ENCODE data around the gene DFFA. TPM values are rescaled to one million over a fixed set of nuclear protein-coding genes. Genes with fewer than 3 reads are reported as not detected.
"Not testable (repeated sequence)": the region's sequence is repeated elsewhere in the genome, so short reads cannot be mapped to it uniquely, and the experiment has no call there.

DFFA gene
- total and polyA plus RNA-seq, 2 donors (not counting 1 experiment from before 2014, with no cell fraction given), result 27.8 to 33.5 TPM

DNA sequence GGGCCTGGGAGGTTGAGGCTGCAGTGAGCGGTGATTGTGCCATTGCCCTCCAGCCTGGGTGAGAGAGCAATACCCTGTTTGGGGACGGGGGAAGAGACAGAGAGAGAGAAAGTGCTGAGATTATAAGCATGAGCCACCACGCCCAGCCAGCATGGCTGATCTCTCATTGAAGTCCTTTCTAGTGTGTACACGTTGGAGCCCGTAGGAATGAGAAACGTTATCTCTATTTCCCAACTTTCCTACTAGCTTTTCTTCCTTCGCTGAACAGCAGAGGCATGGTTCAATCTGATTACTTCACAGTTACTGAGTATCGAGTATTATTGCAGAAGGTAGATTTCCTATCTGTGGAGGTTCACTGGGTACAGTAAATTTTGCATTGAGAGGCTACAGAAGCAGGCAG is 7.0 kb upstream of the DFFA start:
- no peak for DNase-seq (ENCODE audit: low read depth in 2 of 2)
- Histone ChIP-seq H3K36me3 (ENCODE audit: control insufficient read depth, insufficient read depth, low read length) (no peaks in the 10 kb centered on the region), H3K79me2 (ENCODE audit: control insufficient read depth, insufficient read depth, low read length) (peaks cover 38% of the 10 kb centered on the region), H3K4me1 (ENCODE audit: control insufficient read depth, extremely low read depth, insufficient read depth, low read length) (no peaks in the 10 kb centered on the region), H4K20me1 (ENCODE audit: control insufficient read depth, extremely low read depth, insufficient read depth, low read length) (no peaks in the 10 kb centered on the region), H3K9ac (ENCODE audit: insufficient read depth, low read length) (no peak overlapping the region), H3K4me2 (ENCODE audit: extremely low read depth, insufficient read depth, low read length) (no peak overlapping the region), H3K27ac (ENCODE audit: insufficient read depth, low read length) (no peak overlapping the region), H3K27me3 (ENCODE audit: control insufficient read depth, insufficient read depth, low read length) (no peaks in the 10 kb centered on the region), H3K4me3 (replicated peaks in 1 of 4; ENCODE audit: control extremely low read depth in 1 of 4, insufficient read depth in 1 of 4, low read depth in 3 of 4, low read length in 4 of 4) (no peak overlapping the region), H3K9me3 (ENCODE audit: control insufficient read depth, insufficient read depth, low read depth, low read length) (no peaks in the 10 kb centered on the region), H2AFZ (ENCODE audit: low read length) (no peak overlapping the region)
- TF ChIP-seq EZH2 (IDR thresholded peaks at IDR 0.05; ENCODE audit: low read length, missing control alignments), result no peak
- TF ChIP-seq, protein P1, sequence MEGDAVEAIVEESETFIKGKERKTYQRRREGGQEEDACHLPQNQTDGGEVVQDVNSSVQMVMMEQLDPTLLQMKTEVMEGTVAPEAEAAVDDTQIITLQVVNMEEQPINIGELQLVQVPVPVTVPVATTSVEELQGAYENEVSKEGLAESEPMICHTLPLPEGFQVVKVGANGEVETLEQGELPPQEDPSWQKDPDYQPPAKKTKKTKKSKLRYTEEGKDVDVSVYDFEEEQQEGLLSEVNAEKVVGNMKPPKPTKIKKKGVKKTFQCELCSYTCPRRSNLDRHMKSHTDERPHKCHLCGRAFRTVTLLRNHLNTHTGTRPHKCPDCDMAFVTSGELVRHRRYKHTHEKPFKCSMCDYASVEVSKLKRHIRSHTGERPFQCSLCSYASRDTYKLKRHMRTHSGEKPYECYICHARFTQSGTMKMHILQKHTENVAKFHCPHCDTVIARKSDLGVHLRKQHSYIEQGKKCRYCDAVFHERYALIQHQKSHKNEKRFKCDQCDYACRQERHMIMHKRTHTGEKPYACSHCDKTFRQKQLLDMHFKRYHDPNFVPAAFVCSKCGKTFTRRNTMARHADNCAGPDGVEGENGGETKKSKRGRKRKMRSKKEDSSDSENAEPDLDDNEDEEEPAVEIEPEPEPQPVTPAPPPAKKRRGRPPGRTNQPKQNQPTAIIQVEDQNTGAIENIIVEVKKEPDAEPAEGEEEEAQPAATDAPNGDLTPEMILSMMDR (conservative IDR thresholded peaks at IDR 0.05 in 1 of 2, IDR thresholded peaks at IDR 0.05 in 1 of 2; ENCODE audit: low read depth in 1 of 2, low read length in 2 of 2), result no peak

GRCh38 chr1:10475510-10475909 is 3.2 kb upstream of the DFFA start:
- peak overlapping the region; percentile 88 to 96 (median 92) for H3K4me3 ChIP-seq (replicated peaks in 1 of 4; ENCODE audit: control extremely low read depth in 1 of 4, insufficient read depth in 1 of 4, low read depth in 3 of 4, low read length in 4 of 4)
- H3K27ac ChIP-seq (ENCODE audit: insufficient read depth, low read length), result peak overlapping the region; percentile 62
- H3K79me2 ChIP-seq (ENCODE audit: control insufficient read depth, insufficient read depth, low read length), result peaks cover 35% of the 10 kb centered on the region
- H3K9me3 ChIP-seq (ENCODE audit: control insufficient read depth, insufficient read depth, low read depth, low read length), result no peaks in the 10 kb centered on the region
- H3K36me3 ChIP-seq (ENCODE audit: control insufficient read depth, insufficient read depth, low read length), result no peaks in the 10 kb centered on the region
- no peaks in the 10 kb centered on the region for H4K20me1 ChIP-seq (ENCODE audit: control insufficient read depth, extremely low read depth, insufficient read depth, low read length)
- peak overlapping the region; percentile 83 for H3K4me2 ChIP-seq (ENCODE audit: extremely low read depth, insufficient read depth, low read length)
- TF ChIP-seq, protein P1 (conservative IDR thresholded peaks at IDR 0.05 in 1 of 2, IDR thresholded peaks at IDR 0.05 in 1 of 2; ENCODE audit: low read depth in 1 of 2, low read length in 2 of 2), result no peak
- TF ChIP-seq EZH2 (IDR thresholded peaks at IDR 0.05; ENCODE audit: low read length, missing control alignments), result no peak
- peak overlapping the region; percentile 68 for H3K9ac ChIP-seq (ENCODE audit: insufficient read depth, low read length)
- H3K27me3 ChIP-seq (ENCODE audit: control insufficient read depth, insufficient read depth, low read length), result no peaks in the 10 kb centered on the region
- peak overlapping the region; percentile 80 for H2AFZ ChIP-seq (ENCODE audit: low read length)
- DNase-seq (ENCODE audit: low read depth in 2 of 2), result no peak
- peaks cover 4% of the 10 kb centered on the region for H3K4me1 ChIP-seq (ENCODE audit: control insufficient read depth, extremely low read depth, insufficient read depth, low read length)

DNA sequence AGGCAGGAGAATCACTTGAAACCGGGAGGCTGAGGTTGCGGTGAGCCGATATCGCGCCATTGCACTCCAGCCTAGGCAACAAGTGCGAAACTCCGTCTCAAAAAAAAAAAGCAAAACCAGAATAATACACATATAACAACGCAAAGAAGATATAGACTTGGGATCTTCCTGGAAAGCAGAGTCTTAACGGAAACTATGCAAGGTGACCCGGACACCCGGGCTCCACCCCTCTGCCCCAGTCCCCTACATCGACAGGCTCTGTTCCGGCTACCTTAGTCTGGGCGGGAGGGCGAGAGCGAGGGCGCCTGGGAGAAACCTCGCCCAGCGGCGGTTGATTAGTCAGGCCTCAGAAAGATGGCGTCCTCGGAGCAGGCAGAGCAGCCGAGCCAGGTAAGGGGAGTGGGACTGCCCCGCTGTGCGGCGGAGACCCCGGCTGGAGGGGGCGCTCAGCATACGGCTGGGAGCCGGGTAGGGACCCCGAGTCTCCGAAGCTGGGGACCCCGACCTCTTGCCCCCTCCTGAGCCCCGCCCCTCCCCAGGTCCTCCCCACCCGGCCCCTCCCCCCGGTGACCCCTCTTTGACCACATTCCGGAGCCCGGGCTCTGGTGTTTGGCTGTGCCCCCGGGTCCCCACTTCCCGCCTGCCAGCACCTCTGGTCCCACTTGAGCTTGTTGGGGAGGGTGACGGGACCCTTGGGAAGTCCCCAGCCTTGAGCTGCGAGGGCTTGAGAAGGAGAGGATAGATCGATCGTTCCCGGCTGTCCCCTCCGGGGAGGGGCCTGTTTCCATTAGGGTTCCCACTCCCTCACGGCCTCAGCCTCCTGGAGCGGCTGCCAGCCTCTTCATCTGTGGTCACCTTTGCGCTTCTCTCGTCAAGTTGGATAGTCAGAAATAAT is 2.5 kb upstream of the DFFA start, which contains the start of gene PEX14:
Gene PEX14 (plus strand): TSS at position 338 of the 895 bp plus-strand sequence. CDS start 17 bp downstream, at position 355.
- DNase-seq (ENCODE audit: low read depth in 2 of 2), result peak; percentile 77 to 85
- Histone ChIP-seq H3K9ac (ENCODE audit: insufficient read depth, low read length) (peak within 1 kb of the TSS; percentile 68), H3K9me3 (ENCODE audit: control insufficient read depth, insufficient read depth, low read depth, low read length) (no peaks in the 10 kb centered on the region), H2AFZ (ENCODE audit: low read length) (peak within 1 kb of the TSS; percentile 80), H3K4me1 (ENCODE audit: control insufficient read depth, extremely low read depth, insufficient read depth, low read length) (peaks cover 4% of the 10 kb centered on the region), H3K79me2 (ENCODE audit: control insufficient read depth, insufficient read depth, low read length) (peaks cover 35% of the 10 kb centered on the region), H3K4me3 (replicated peaks in 1 of 4; ENCODE audit: control extremely low read depth in 1 of 4, insufficient read depth in 1 of 4, low read depth in 3 of 4, low read length in 4 of 4) (peak within 1 kb of the TSS; percentile 88 to 96 (median 92)), H4K20me1 (ENCODE audit: control insufficient read depth, extremely low read depth, insufficient read depth, low read length) (no peaks in the 10 kb centered on the region), H3K36me3 (ENCODE audit: control insufficient read depth, insufficient read depth, low read length) (no peaks in the 10 kb centered on the region), H3K4me2 (ENCODE audit: extremely low read depth, insufficient read depth, low read length) (peak within 1 kb of the TSS; percentile 83), H3K27me3 (ENCODE audit: control insufficient read depth, insufficient read depth, low read length) (no peaks in the 10 kb centered on the region), H3K27ac (ENCODE audit: insufficient read depth, low read length) (peak within 1 kb of the TSS; percentile 62)
- TF ChIP-seq, protein P1 (conservative IDR thresholded peaks at IDR 0.05 in 1 of 2, IDR thresholded peaks at IDR 0.05 in 1 of 2; ENCODE audit: low read depth in 1 of 2, low read length in 2 of 2), result no peak
- TF ChIP-seq EZH2 (IDR thresholded peaks at IDR 0.05; ENCODE audit: low read length, missing control alignments), result no peak

GRCh38 chr1:10474309-10474612 is 1.9 kb upstream of the DFFA start:
- not testable (repeated sequence) for H3K9ac ChIP-seq (ENCODE audit: insufficient read depth, low read length)
- H2AFZ ChIP-seq (ENCODE audit: low read length), result peak overlapping the region; percentile 1
- peaks cover 30% of the 10 kb centered on the region for H3K79me2 ChIP-seq (ENCODE audit: control insufficient read depth, insufficient read depth, low read length)

More at GRCh38 chr1:10474309-10474612, 1.9 kb upstream of the DFFA start:
- H3K4me3 ChIP-seq (replicated peaks in 1 of 4; ENCODE audit: control extremely low read depth in 1 of 4, insufficient read depth in 1 of 4, low read depth in 3 of 4, low read length in 4 of 4), result peak overlapping the region in 2 of 4 experiments; percentile 92 to 93
- not testable (repeated sequence) for H3K4me2 ChIP-seq (ENCODE audit: extremely low read depth, insufficient read depth, low read length); H3K27me3 ChIP-seq (ENCODE audit: control insufficient read depth, insufficient read depth, low read length); H3K27ac ChIP-seq (ENCODE audit: insufficient read depth, low read length); DNase-seq (ENCODE audit: low read depth in 2 of 2); H3K4me1 ChIP-seq (ENCODE audit: control insufficient read depth, extremely low read depth, insufficient read depth, low read length); H3K36me3 ChIP-seq (ENCODE audit: control insufficient read depth, insufficient read depth, low read length); H4K20me1 ChIP-seq (ENCODE audit: control insufficient read depth, extremely low read depth, insufficient read depth, low read length); H3K9me3 ChIP-seq (ENCODE audit: control insufficient read depth, insufficient read depth, low read depth, low read length)
